Esophagus muscularis mucosa (tissue), 4 donors: ENCODE data around the gene TTBK2.

Source experiments
- CTCF ChIP-seq, 3 experiments: fragments of 200-600 bp in 2 of 3; fragments of 450-650 bp in 1 of 3; sonication (generic) in 2 of 3; IDR thresholded peaks; one replicate each; pipeline ENCODE4 v1.5.1; 2017 to 2019; ENCODE audit warnings: antibody characterized with exemption in 3 of 3, mild to moderate bottlenecking in 2 of 3, moderate library complexity in 1 of 3
- EP300 ChIP-seq: sonication (generic); formaldehyde crosslinking; IDR thresholded peaks from one replicate; pipeline ENCODE4 v1.6.1; 2017; ENCODE audit warnings: antibody characterized with exemption
- POLR2A ChIP-seq: fragments of 450-650 bp; IDR thresholded peaks from one replicate; pipeline ENCODE4 v1.6.1; 2017; ENCODE audit warnings: antibody characterized with exemption, moderate library complexity, mild to moderate bottlenecking, low read depth
- POLR2AphosphoS5 ChIP-seq, 2 donors: sonication (generic); formaldehyde crosslinking; IDR thresholded peaks; one replicate each; pipeline ENCODE4 v1.6.1; 2017; ENCODE audit warnings: antibody characterized with exemption in 2 of 2

DNA sequence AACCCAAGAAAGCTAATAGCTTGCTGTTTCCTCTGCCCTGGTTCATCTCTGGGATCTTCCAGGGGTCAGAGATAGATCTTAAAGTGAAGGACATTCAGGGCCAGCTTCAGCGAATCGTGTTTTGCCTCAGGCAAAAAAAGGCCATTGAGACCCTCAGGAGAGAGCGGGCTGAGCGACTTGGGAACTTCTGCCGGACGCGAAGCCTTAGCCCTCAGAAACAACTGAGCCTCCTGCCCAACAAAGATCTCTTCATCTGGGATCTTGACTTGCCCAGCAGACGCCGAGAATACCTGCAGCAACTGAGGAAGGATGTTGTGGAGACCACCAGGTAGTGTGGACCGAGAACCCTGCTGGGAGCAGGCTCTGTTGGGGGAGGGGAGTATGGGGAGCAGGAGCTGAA is 226.2 kb downstream of the TTBK2 start:
- TF ChIP-seq CTCF (IDR thresholded peaks at IDR 0.05) = no peak
- no peak for TF ChIP-seq POLR2A
- TF ChIP-seq POLR2AphosphoS5 (IDR thresholded peaks at IDR 0.05) = no peak
- TF ChIP-seq EP300 = no peak
